Stimulated activated CD4-positive, alpha-beta T cell treated with anti-CD3 and anti-CD28 coated beads, Interleukin-1b, Interleukin-23, amount 100 ng/mL, for 4 hours (primary cell): ENCODE data around the gene UPK3A.
"Not testable (repeated sequence)": the region's sequence is repeated elsewhere in the genome, so short reads cannot be mapped to it uniquely, and the experiment has no call there.

ENCODE experiments used
- DNase-seq, 2 donors: peaks; one replicate each; pipeline ENCODE4 v3.0.0-alpha.2; 2020; ENCODE audit warnings: low read depth in 2 of 2

The UPK3A gene

GRCh38 chr22:45309422-45310227, 24.9 kb downstream of the UPK3A start, which contains the start of gene FAM118A:
TSS of gene FAM118A (plus strand) at chr22:45309934. CDS start at chr22:45322380, 12,446 bp downstream.
- peak; percentile 96 to 98 for DNase-seq

GRCh38 chr22:45310331-45310976, 25.7 kb downstream of the UPK3A start:
- DNase-seq, result no peak

- DNase-seq, result no peak
These were observed 26.3 kb downstream of the UPK3A start for GRCh38 chr22:45310977-45311531.

- no peak for DNase-seq
These were observed 27.7 kb downstream of the UPK3A start for GRCh38 chr22:45312415-45312814.

- no peak for DNase-seq
These were observed 28.1 kb downstream of the UPK3A start for GRCh38 chr22:45312856-45313255.

GRCh38 chr22:45314054-45314721, 29.4 kb downstream of the UPK3A start:
- DNase-seq, result no peak

- DNase-seq, result no peak
These were observed 30.0 kb downstream of the UPK3A start for GRCh38 chr22:45314786-45315185.

- no peak for DNase-seq
These were observed 32.2 kb downstream of the UPK3A start for GRCh38 chr22:45316796-45317526.

GRCh38 chr22:45317551-45318167, 32.9 kb downstream of the UPK3A start:
- no peak for DNase-seq

GRCh38 chr22:45318168-45318557, 33.4 kb downstream of the UPK3A start:
- DNase-seq, result peak; percentile 68 to 72

- DNase-seq, result no peak
These were observed 34.0 kb downstream of the UPK3A start for GRCh38 chr22:45318558-45319323.

GRCh38 chr22:45319324-45319685, 34.6 kb downstream of the UPK3A start:
- no peak for DNase-seq

GRCh38 chr22:45320357-45320976, 35.7 kb downstream of the UPK3A start:
- no peak for DNase-seq

GRCh38 chr22:45321827-45322226, 37.1 kb downstream of the UPK3A start:
- DNase-seq, result no peak

- DNase-seq, result no peak
These were observed 38.2 kb downstream of the UPK3A start for GRCh38 chr22:45322873-45323525.

- no peak for DNase-seq
These were observed 38.9 kb downstream of the UPK3A start for GRCh38 chr22:45323695-45324094.

- no peak for DNase-seq
These were observed 39.6 kb downstream of the UPK3A start for GRCh38 chr22:45324311-45324711.

- DNase-seq, result not testable (repeated sequence)
These were observed 43.5 kb downstream of the UPK3A start for GRCh38 chr22:45328261-45328660.

GRCh38 chr22:45328822-45329529, 44.2 kb downstream of the UPK3A start:
- no peak for DNase-seq
